Activated T-cell treated with anti-CD3 and anti-CD28 coated beads, Interleukin-2, amount 50 U/mL, for 4 hours (primary cell): ENCODE measurements around the gene NAP1L5. TPM values are rescaled to one million over a fixed set of nuclear protein-coding genes. Genes with fewer than 3 reads are reported as not detected.

ENCODE experiments used
- ATAC-seq, 2 donors: fragments of 200-7000 bp; cut with Tn5 transposase; one replicate each; pipeline ENCODE4 v1.10.0; 2021
- DNase-seq: peaks from one replicate; pipeline ENCODE4 v3.0.0-alpha.2; 2020
- H3K27me3 Mint-ChIP-seq: one replicate; pipeline ENCODE4 v1.8.0; 2021; ENCODE audit warnings: low read depth, mixed read lengths
- H3K36me3 Mint-ChIP-seq: one replicate; pipeline ENCODE4 v1.8.0; 2022; ENCODE audit warnings: mixed read lengths; ENCODE audit not compliant: insufficient read depth
- H3K4me1 Mint-ChIP-seq: one replicate; pipeline ENCODE4 v1.8.0; 2021; ENCODE audit warnings: low read depth, mixed read lengths
- H3K4me3 Mint-ChIP-seq: one replicate; pipeline ENCODE4 v1.8.0; 2021; ENCODE audit warnings: mild to moderate bottlenecking, moderate library complexity, mixed read lengths
- H3K9me3 Mint-ChIP-seq: one replicate; pipeline ENCODE4 v1.8.0; 2021; ENCODE audit warnings: mixed read lengths
- total RNA-seq, 3 donors: library from RNA; stranded (reverse); gene quantifications; one replicate each; pipeline ENCODE4 v1.2.1, GENCODE V29; 2021

Gene NAP1L5
- total RNA-seq, 3 donors from 2014 or later: 3.6 to 5.6 (median 4.2) TPM

DNA sequence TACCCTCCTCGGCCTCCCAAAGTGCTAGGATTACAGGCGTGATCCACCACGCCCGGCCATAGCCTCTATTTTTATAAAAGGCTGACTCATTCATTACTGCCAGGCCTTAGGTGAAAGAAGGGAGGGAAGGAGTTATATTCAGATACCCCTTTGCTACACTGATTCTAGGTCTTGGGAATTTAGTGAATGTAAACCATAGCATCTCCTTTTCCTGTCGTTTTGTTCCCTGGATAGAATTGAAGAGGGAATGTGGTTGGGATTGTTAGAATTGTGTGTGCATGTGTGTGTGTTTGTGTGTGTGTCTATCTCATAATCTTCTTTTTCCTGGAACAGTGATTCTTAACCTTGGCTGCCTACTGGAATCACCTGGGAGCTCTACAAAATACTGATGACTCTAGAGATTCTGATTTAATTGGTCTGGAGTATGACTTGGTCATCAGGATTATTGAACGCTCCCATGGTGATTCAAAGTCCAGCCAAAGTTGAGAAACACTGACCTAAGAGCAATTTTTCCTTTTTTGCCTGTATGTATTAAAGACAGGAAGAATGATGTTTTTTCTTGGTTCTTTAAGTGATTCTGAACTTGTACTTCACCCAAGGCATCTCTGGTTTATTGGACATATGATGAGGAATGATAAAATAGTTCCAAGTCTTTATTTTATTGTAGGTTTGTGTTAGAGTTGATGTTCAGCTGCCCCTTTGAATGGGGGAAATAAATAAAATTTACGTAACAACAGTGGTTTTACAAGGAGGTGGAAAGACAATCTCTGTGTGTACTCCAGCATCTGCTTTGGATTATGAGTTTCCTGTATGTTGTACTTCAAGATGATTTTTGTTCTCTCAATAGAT is 37.0 kb downstream of the NAP1L5 start:
- ATAC-seq (no peak), DNase-seq (no peak)
- Mint-ChIP-seq H3K4me3 (no peak overlapping the region), H3K9me3 (no peaks in the 10 kb centered on the region), H3K36me3 (peaks cover 37% of the 10 kb centered on the region), H3K27me3 (no peaks in the 10 kb centered on the region), H3K4me1 (peaks cover 12% of the 10 kb centered on the region)

DNA sequence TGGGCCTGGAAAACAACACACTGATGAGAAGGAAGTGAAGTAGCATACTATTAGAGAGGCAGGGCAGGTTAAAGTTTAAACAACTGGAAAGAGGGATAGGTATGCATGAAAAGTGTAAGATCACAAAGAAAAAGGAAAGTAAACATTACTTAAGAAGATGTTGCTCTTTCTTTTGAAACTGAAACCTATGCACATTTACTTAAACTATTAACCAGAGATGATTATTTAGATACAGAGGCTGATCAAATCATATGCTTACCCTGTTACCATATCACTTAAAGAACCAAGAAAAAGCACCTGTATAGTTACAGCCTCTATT is 37.8 kb downstream of the NAP1L5 start:
- H3K4me1 Mint-ChIP-seq: peaks cover 12% of the 10 kb centered on the region
- no peaks in the 10 kb centered on the region for H3K9me3 Mint-ChIP-seq
- DNase-seq (no peak), ATAC-seq (no peak)
- H3K36me3 Mint-ChIP-seq: peaks cover 40% of the 10 kb centered on the region
- no peaks in the 10 kb centered on the region for H3K27me3 Mint-ChIP-seq
- no peak overlapping the region for H3K4me3 Mint-ChIP-seq

- ATAC-seq: peak; percentile 77 to 80
- Mint-ChIP-seq H3K4me1 (peaks cover 12% of the 10 kb centered on the region), H3K36me3 (peaks cover 37% of the 10 kb centered on the region), H3K4me3 (no peak overlapping the region), H3K9me3 (no peaks in the 10 kb centered on the region), H3K27me3 (no peaks in the 10 kb centered on the region)
- peak; percentile 14 for DNase-seq
These were observed 38.4 kb downstream of the NAP1L5 start for GRCh38 chr4:88659055-88659889.

DNA sequence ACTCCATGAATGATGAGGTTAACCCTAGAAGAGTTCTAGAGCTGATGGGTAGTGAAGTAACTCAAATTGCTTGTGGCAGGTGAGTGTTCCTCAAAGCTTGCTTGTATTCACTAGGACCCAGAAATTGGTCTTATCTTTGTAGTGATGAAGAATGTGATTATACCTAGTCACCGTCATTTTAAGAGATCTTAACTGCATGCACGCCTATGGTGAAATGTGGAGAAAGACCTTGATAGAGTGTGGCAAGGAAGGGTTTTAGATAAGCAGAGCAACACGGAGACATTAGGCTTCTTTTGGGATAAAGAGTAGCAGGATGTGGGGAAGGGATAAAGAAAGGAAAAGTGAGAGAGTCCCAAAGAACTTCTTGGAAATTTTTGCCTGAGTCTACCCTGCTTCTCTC is 42.4 kb downstream of the NAP1L5 start:
- H3K4me3 Mint-ChIP-seq: no peak overlapping the region
- no peak for ATAC-seq
- DNase-seq: no peak
- no peaks in the 10 kb centered on the region for H3K27me3 Mint-ChIP-seq
- H3K9me3 Mint-ChIP-seq: no peaks in the 10 kb centered on the region
- H3K36me3 Mint-ChIP-seq: peaks cover 26% of the 10 kb centered on the region
- H3K4me1 Mint-ChIP-seq: peaks cover 24% of the 10 kb centered on the region

DNA sequence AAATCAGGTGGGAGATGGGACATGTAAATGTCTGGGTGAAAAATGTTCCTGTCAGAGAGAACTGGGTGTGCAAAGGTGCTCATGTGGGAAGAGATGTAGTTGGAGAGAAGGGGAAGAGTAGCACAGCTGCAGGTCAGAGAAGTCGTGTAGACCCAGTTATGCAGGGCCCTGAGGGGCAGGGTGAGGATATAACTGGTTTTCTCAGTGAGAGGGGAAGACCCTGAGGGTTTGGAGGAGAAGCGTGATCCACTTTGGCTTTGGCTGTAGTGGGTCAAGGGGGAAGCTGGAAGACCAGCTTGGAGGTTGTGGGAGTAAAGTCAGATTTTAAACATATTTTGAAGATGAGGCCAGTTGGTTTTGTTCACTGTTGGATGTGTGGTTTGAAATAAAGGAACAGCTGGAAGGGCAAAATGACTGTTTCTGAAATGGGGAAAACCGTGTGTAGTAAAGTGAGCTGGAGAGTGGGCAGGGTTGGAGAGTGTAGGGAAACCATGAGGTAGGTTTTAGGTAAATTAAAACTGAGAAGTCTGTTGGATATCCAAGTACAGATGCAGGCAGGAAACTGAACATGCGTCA is 44.2 kb downstream of the NAP1L5 start:
- Mint-ChIP-seq H3K36me3 (peaks cover 29% of the 10 kb centered on the region), H3K4me3 (no peak overlapping the region), H3K9me3 (no peaks in the 10 kb centered on the region), H3K4me1 (peaks cover 31% of the 10 kb centered on the region), H3K27me3 (no peaks in the 10 kb centered on the region)
- DNase-seq (no peak), ATAC-seq (no peak)

DNA sequence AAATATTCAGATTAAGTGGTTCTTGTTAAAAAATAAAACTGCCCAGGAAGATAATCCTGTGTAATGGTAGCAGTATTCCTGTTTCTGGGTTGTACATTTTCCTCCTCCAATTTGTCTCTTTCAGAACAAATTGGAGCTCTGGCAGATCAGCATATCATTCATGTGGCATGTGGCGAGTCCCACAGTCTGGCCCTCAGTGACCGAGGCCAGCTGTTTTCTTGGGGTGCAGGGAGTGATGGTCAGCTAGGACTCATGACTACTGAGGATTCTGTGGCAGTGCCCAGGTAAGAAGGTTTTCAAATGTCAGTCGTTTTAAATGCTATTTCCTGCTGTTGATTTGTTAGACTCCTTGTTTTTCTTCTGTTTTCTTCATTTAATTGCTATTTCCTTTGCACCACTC is 47.9 kb downstream of the NAP1L5 start:
- H3K4me1 Mint-ChIP-seq: peaks cover 63% of the 10 kb centered on the region
- ATAC-seq: no peak

GRCh38 chr4:88646528-88647280 is 50.9 kb downstream of the NAP1L5 start:
- no peaks in the 10 kb centered on the region for H3K27me3 Mint-ChIP-seq
- no peaks in the 10 kb centered on the region for H3K9me3 Mint-ChIP-seq
- peaks cover 5% of the 10 kb centered on the region for H3K36me3 Mint-ChIP-seq
- no peak overlapping the region for H3K4me3 Mint-ChIP-seq
- DNase-seq (no peak), ATAC-seq (peak in 1 of 2 donors; percentile 32)
- H3K4me1 Mint-ChIP-seq: peaks cover 56% of the 10 kb centered on the region

More for the DNA sequence above, 47.9 kb downstream of the NAP1L5 start:
- Mint-ChIP-seq H3K4me3 (no peak overlapping the region), H3K27me3 (no peaks in the 10 kb centered on the region), H3K36me3 (peaks cover 10% of the 10 kb centered on the region), H3K9me3 (no peaks in the 10 kb centered on the region)
- DNase-seq: no peak

DNA sequence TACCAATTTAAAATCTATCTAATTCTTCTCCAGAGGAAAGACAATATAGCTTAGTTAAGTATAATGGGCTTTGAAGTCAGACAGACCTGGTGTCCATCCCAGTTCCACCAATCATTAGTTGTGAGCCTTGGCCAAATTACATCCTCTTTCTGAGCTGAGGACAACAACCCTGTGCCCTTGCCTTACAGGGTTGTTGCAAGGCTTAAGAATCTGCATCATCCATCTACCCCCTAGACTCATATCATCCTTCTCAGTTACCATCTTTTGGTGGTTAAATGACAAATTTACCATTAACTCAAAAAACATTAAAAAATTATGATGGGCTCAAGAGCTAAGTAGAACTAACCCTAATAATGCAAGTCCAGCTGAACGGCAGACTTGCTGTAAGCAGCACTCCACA is 51.6 kb downstream of the NAP1L5 start:
- peak in 1 of 2 donors; percentile 48 for ATAC-seq
- Mint-ChIP-seq H3K36me3 (peaks cover 5% of the 10 kb centered on the region), H3K9me3 (no peaks in the 10 kb centered on the region), H3K4me1 (peaks cover 62% of the 10 kb centered on the region), H3K4me3 (no peak overlapping the region), H3K27me3 (no peaks in the 10 kb centered on the region)
- no peak for DNase-seq

Other genes with a start within 250 kb of the NAP1L5 start
- 1 to 10 TPM; 2.3 to 5.0 (median 2.9) TPM for gene HERC5, start 240.7 kb downstream of the NAP1L5 start, total RNA-seq
- 10 to 100 TPM; 71.2 to 73.1 (median 72.9) TPM for gene PYURF, start 174.1 kb downstream of the NAP1L5 start, total RNA-seq
- 10 to 100 TPM; 11.4 to 13.6 (median 13.3) TPM for gene HERC3, start 105.3 kb downstream of the NAP1L5 start, total RNA-seq